Esophagus squamous epithelium (tissue), 5 donors: Measurements from ENCODE around the gene GYS2. TPM values are rescaled to one million over a fixed set of nuclear protein-coding genes. Genes with fewer than 3 reads are reported as not detected.

Experiments used
- DNase-seq: peaks from one replicate; lab custom pipeline; 2025; lab: John Stamatoyannopoulos, UW
- H3K27ac ChIP-seq, 4 donors: fragments of 200-600 bp; sonication (generic); one replicate each; pipeline ENCODE4 v1.5.1; 2016 to 2019; ENCODE audit warnings: mild to moderate bottlenecking in 1 of 4
- H3K27me3 ChIP-seq, 4 donors: fragments of 200-600 bp; sonication (generic); 1 replicate in 3 of 4; 2 replicates in 1 of 4; pipeline versions ENCODE4 v1.5.1 to v1.6.0; 2017 to 2021; ENCODE audit warnings: antibody characterized with exemption in 1 of 4
- H3K36me3 ChIP-seq, 3 donors: fragments of 200-600 bp; sonication (generic); one replicate each; pipeline ENCODE4 v1.5.1; 2016 to 2019
- H3K4me1 ChIP-seq, 3 donors: fragments of 200-600 bp; sonication (generic); one replicate each; pipeline ENCODE4 v1.5.1; 2017 to 2019
- H3K4me3 ChIP-seq, 4 donors: fragments of 200-600 bp; sonication (generic); 1 replicate in 3 of 4; 2 replicates in 1 of 4; pipeline ENCODE4 v1.5.1; 2016 to 2019; ENCODE audit warnings: mild to moderate bottlenecking in 2 of 4, moderate library complexity in 1 of 4
- H3K9me3 ChIP-seq, 3 donors: fragments of 200-600 bp; sonication (generic); one replicate each; pipeline ENCODE4 v1.5.1; 2016 to 2019
- POLR2A ChIP-seq, 4 donors: fragments of 450-650 bp; IDR thresholded peaks; one replicate each; pipeline ENCODE4 v1.6.1; 2017; ENCODE audit warnings: antibody characterized with exemption in 4 of 4, mild to moderate bottlenecking in 4 of 4, moderate library complexity in 3 of 4
- WGBS, 2 donors: methylation state at CpG; one replicate each; pipeline ENCODE4 v1.1.5; 2018; 5-methylcytosine and 5-hydroxymethylcytosine counted together
- intact Hi-C: fragments of 100-400 bp; cut with DNase I; formaldehyde crosslinking; loops from one replicate; pipeline ENCODE4 v1.15.0; 2022
- total RNA-seq, 4 donors: library from RNA; depleted of rRNA; stranded (reverse); fragments of >200 nt; gene quantifications; one replicate each; pipeline ENCODE4 v1.1.0, GENCODE V29; 2016
- TF ChIP-seq, protein P1 (sequence below), 6 experiments: fragments of 450-650 bp in 4 of 6; fragments of 200-600 bp in 2 of 6; sonication (generic) in 2 of 6; IDR thresholded peaks; one replicate each; pipeline ENCODE4 v1.5.1; 2016 to 2019; ENCODE audit warnings: antibody characterized with exemption in 6 of 6, mild to moderate bottlenecking in 4 of 6, moderate library complexity in 4 of 6
- donor health status: DM: yes; HTN: yes; CAD: no.

The GYS2 gene
- total RNA-seq, 4 donors from 2014 or later = 0.29 to 12.9 (median 3.2) TPM

DNA sequence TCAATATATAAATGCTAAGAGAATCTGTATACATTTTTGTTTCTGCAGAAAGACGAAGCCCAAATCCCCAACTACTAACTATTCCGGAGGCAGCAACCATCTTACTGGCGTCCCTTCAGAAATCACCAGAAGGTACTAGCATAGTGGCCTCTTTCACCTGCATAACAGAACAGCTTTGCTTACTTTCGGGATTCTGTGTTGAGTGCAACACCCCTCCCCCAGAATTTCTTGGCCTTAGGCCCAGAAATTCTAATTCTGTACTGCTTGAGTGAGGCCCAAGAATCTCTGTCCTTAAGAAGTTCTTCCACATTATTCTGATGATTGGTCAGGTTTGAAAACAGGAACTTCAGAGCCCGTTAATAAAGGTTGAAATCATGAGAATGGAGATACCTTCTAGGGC, 75.7 kb downstream of the GYS2 start:
- Histone ChIP-seq H3K27ac (no peak overlapping the region), H3K4me1 (peaks cover 4 to 15% (median 9%) of the 10 kb centered on the region in 3 donors), H3K36me3 (no peaks in the 10 kb centered on the region), H3K4me3 (no peak overlapping the region), H3K9me3 (no peaks in the 10 kb centered on the region), H3K27me3 (peaks cover 0 to 42% (median 4%) of the 10 kb centered on the region in 4 donors)
- TF ChIP-seq, protein P1, sequence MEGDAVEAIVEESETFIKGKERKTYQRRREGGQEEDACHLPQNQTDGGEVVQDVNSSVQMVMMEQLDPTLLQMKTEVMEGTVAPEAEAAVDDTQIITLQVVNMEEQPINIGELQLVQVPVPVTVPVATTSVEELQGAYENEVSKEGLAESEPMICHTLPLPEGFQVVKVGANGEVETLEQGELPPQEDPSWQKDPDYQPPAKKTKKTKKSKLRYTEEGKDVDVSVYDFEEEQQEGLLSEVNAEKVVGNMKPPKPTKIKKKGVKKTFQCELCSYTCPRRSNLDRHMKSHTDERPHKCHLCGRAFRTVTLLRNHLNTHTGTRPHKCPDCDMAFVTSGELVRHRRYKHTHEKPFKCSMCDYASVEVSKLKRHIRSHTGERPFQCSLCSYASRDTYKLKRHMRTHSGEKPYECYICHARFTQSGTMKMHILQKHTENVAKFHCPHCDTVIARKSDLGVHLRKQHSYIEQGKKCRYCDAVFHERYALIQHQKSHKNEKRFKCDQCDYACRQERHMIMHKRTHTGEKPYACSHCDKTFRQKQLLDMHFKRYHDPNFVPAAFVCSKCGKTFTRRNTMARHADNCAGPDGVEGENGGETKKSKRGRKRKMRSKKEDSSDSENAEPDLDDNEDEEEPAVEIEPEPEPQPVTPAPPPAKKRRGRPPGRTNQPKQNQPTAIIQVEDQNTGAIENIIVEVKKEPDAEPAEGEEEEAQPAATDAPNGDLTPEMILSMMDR (IDR thresholded peaks at IDR 0.05) = no peak
- no peak for TF ChIP-seq POLR2A (IDR thresholded peaks at IDR 0.05)
- intact Hi-C loops = no loop called here
- no peak for DNase-seq
- WGBS, 2 donors = 80 to 81% methylated on average over 5 of the region's 5 CpGs

- Histone ChIP-seq H3K4me1 (peaks cover 4 to 15% (median 9%) of the 10 kb centered on the region in 3 donors), H3K27ac (no peak overlapping the region), H3K4me3 (peak overlapping the region; percentile 35 to 69 (median 56)), H3K36me3 (no peaks in the 10 kb centered on the region), H3K27me3 (peaks cover 0 to 42% (median 4%) of the 10 kb centered on the region in 4 donors), H3K9me3 (no peaks in the 10 kb centered on the region)
- WGBS, 2 donors = 0 to 7% methylated on average over 1 to 17 of the region's 57 CpGs
- intact Hi-C loops = no loop called here
- TF ChIP-seq, protein P1 (IDR thresholded peaks at IDR 0.05) = no peak
- no peak for TF ChIP-seq POLR2A (IDR thresholded peaks at IDR 0.05)
- DNase-seq = no peak
Observed at GRCh38 chr12:21527451-21528180, 77.0 kb downstream of the GYS2 start.

DNA sequence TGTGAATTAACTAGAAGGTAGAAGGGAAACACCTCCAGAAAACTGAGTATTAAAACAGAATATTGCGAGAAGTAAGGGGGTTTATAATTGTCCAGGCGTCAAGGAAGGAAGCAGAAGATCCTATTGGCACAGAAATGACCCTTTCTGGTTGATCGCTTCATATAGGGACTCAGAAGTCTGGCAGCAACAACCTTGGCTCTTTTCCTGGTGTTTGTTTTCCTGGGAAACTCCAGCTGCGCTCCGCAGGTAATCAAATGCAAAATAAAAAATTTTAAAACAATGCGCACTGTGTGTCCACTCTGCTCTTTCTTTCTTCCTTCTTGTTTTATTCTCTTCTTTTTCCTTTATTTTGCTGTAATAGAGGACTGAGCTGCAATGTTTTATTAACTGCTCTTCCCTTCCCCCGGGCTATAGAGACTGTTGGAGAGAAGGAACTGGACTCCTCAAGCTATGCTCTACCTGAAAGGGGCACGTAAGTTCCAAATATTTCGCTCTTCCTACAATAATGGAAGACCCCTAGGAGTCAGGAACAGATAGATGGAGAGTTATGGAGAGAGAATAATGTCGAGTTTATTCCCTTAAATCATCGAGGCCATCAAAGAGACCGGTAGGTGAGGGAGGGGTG, 77.8 kb downstream of the GYS2 start:
- H3K4me1 ChIP-seq = peaks cover 4 to 15% (median 9%) of the 10 kb centered on the region in 3 donors
- no peaks in the 10 kb centered on the region for H3K36me3 ChIP-seq
- 33 to 41% methylated on average over 10 to 12 of the region's 12 CpGs for WGBS, 2 donors
- intact Hi-C loops = no loop called here
- H3K4me3 ChIP-seq = peak overlapping the region; percentile 35 to 69 (median 56)
- TF ChIP-seq, protein P1 (IDR thresholded peaks at IDR 0.05) = no peak
- no peak for TF ChIP-seq POLR2A (IDR thresholded peaks at IDR 0.05)
- no peak overlapping the region for H3K27ac ChIP-seq
- H3K9me3 ChIP-seq = no peaks in the 10 kb centered on the region
- peaks cover 0 to 42% (median 4%) of the 10 kb centered on the region in 4 donors for H3K27me3 ChIP-seq
- no peak for DNase-seq

GRCh38 chr12:21526053-21526452, 78.6 kb downstream of the GYS2 start, which contains the start of gene SPX:
Gene SPX, plus strand, starts transcription at chr12:21526296. Its CDS starts 177 bp downstream, at chr12:21526473.
- intact Hi-C loops = no loop called here
- Histone ChIP-seq H3K4me1 (peaks cover 4 to 15% (median 9%) of the 10 kb centered on the region in 3 donors), H3K27ac (no peak within 1 kb of the TSS), H3K4me3 (peak within 1 kb of the TSS; percentile 35 to 69 (median 56)), H3K27me3 (peaks cover 0 to 42% (median 4%) of the 10 kb centered on the region in 4 donors), H3K9me3 (no peaks in the 10 kb centered on the region), H3K36me3 (no peaks in the 10 kb centered on the region)
- 94 to 96% methylated on average over 1 of the region's 1 CpG for WGBS, 2 donors
- DNase-seq = no peak
- TF ChIP-seq, protein P1 (IDR thresholded peaks at IDR 0.05) = no peak
- TF ChIP-seq POLR2A (IDR thresholded peaks at IDR 0.05) = no peak

DNA sequence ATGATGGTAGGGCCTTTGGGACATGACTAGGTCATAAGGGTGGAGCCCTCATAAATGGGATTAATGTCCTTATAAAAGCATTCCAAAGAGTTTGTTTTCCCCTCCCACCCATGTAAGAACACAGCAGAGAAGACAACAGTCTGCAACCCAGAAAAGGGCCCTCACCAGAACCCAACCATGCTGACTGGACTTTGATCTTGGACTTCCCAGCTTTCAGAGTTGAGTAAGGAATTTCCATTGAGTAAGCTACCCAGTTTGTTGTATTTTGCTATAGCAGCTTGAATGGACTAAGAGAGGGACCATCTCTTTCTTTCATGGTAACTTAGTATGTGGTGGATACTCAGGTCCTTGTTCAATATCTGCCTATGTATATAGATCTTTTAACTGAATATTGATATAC, 81.5 kb downstream of the GYS2 start:
- no peaks in the 10 kb centered on the region for H3K36me3 ChIP-seq
- TF ChIP-seq, protein P1 (IDR thresholded peaks at IDR 0.05) = no peak
- TF ChIP-seq POLR2A (IDR thresholded peaks at IDR 0.05) = no peak
- H3K4me1 ChIP-seq = peaks cover 4 to 13% (median 9%) of the 10 kb centered on the region in 3 donors
- no peak for DNase-seq
- H3K27me3 ChIP-seq = peaks cover 0 to 21% (median 4%) of the 10 kb centered on the region in 4 donors
- H3K4me3 ChIP-seq = no peak overlapping the region
- intact Hi-C loops = no loop called here
- no peak overlapping the region for H3K27ac ChIP-seq
- no peaks in the 10 kb centered on the region for H3K9me3 ChIP-seq
